ENCODE results near the gene ST7.
"Not testable (repeated sequence)": the region's sequence is repeated elsewhere in the genome, so short reads cannot be mapped to it uniquely, and the experiment has no call there.

ST7 gene

DNA sequence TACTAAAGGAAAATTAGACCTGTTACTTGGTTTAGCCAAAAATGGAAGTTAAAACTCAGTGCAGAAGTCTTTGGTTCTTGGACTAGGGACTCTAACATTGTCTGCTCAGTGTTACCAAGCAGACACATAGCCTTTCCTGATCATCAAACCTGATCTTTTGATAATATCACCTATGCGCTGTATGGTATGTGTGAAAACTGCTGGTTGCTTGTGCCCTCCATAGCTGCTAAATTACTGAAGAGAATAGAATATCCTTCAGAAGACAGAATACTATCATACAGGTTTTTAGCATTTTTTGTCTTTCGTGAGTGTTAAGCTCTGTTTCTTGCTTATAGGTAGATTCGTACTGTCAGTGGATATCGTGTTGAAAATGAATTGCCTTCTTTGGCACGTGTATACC, 68.7 kb downstream of the ST7 start:
- Histone ChIP-seq H3K27ac (ENCODE audit: low read length) (no peak overlapping the region), H3K36me3 (ENCODE audit: control insufficient read depth in 1 of 2, insufficient read depth in 2 of 2, low read length in 2 of 2) (no peaks in the 10 kb centered on the region), H3K27me3 (ENCODE audit: low read depth, low read length) (no peaks in the 10 kb centered on the region), H3K9me3 (ENCODE audit: control insufficient read depth in 1 of 2, low read length in 2 of 2) (no peaks in the 10 kb centered on the region), H3K4me1 (ENCODE audit: control insufficient read depth in 1 of 2, insufficient read depth in 2 of 2, low read length in 2 of 2) (peaks cover 6 to 13% of the 10 kb centered on the region in 2 donors), H3K4me3 (ENCODE audit: low read depth in 1 of 2, low read length in 2 of 2) (no peak overlapping the region)

GRCh38 chr7:117023325-117023854, 70.1 kb downstream of the ST7 start:
- Histone ChIP-seq H3K9me3 (ENCODE audit: control insufficient read depth in 1 of 2, low read length in 2 of 2) (no peaks in the 10 kb centered on the region), H3K36me3 (ENCODE audit: control insufficient read depth in 1 of 2, insufficient read depth in 2 of 2, low read length in 2 of 2) (no peaks in the 10 kb centered on the region), H3K27ac (ENCODE audit: low read length) (no peak overlapping the region), H3K4me3 (ENCODE audit: low read depth in 1 of 2, low read length in 2 of 2) (no peak overlapping the region), H3K27me3 (ENCODE audit: low read depth, low read length) (no peaks in the 10 kb centered on the region), H3K4me1 (ENCODE audit: control insufficient read depth in 1 of 2, insufficient read depth in 2 of 2, low read length in 2 of 2) (peaks cover 6 to 13% of the 10 kb centered on the region in 2 donors)

GRCh38 chr7:117024811-117025210, 71.5 kb downstream of the ST7 start:
- no peak overlapping the region for H3K4me3 ChIP-seq (ENCODE audit: low read depth in 1 of 2, low read length in 2 of 2)
- H3K27ac ChIP-seq (ENCODE audit: low read length) = no peak overlapping the region
- no peaks in the 10 kb centered on the region for H3K9me3 ChIP-seq (ENCODE audit: control insufficient read depth in 1 of 2, low read length in 2 of 2)
- H3K27me3 ChIP-seq (ENCODE audit: low read depth, low read length) = no peaks in the 10 kb centered on the region
- peaks cover 6 to 13% of the 10 kb centered on the region in 2 donors for H3K4me1 ChIP-seq (ENCODE audit: control insufficient read depth in 1 of 2, insufficient read depth in 2 of 2, low read length in 2 of 2)
- no peaks in the 10 kb centered on the region for H3K36me3 ChIP-seq (ENCODE audit: control insufficient read depth in 1 of 2, insufficient read depth in 2 of 2, low read length in 2 of 2)

GRCh38 chr7:117025891-117026290, 72.6 kb downstream of the ST7 start:
- H3K4me3 ChIP-seq (ENCODE audit: low read depth in 1 of 2, low read length in 2 of 2) = no peak overlapping the region
- H3K4me1 ChIP-seq (ENCODE audit: control insufficient read depth in 1 of 2, insufficient read depth in 2 of 2, low read length in 2 of 2) = peaks cover 6 to 9% of the 10 kb centered on the region in 2 donors
- no peaks in the 10 kb centered on the region for H3K36me3 ChIP-seq (ENCODE audit: control insufficient read depth in 1 of 2, insufficient read depth in 2 of 2, low read length in 2 of 2)
- H3K27ac ChIP-seq (ENCODE audit: low read length) = no peak overlapping the region
- no peaks in the 10 kb centered on the region for H3K27me3 ChIP-seq (ENCODE audit: low read depth, low read length)
- H3K9me3 ChIP-seq (ENCODE audit: control insufficient read depth in 1 of 2, low read length in 2 of 2) = peaks cover 5% of the 10 kb centered on the region in 2 donors

DNA sequence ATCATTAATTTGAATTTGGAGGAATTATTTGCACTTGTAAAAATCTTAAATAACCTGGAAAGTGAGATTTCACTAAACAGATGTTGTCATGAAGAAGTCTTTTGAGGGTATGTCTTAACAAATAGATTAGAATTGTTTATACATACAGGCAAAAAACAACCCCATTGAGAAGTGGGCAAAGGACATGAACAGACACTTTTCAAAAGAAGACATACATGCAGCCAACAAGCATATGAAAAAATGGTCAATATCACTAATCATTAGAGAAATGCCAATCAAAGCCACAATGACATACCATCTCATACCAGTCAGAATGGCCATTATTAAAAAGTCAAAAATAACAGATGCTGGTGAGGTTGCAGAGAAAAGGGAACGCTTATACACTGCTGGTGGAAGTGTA, 77.0 kb downstream of the ST7 start:
- H3K27ac ChIP-seq (ENCODE audit: low read length); H3K4me3 ChIP-seq (ENCODE audit: low read depth in 1 of 2, low read length in 2 of 2); H3K9me3 ChIP-seq (ENCODE audit: control insufficient read depth in 1 of 2, low read length in 2 of 2); H3K36me3 ChIP-seq (ENCODE audit: control insufficient read depth in 1 of 2, insufficient read depth in 2 of 2, low read length in 2 of 2); H3K27me3 ChIP-seq (ENCODE audit: low read depth, low read length): not testable (repeated sequence)
- peaks cover 0 to 11% of the 10 kb centered on the region in 2 donors for H3K4me1 ChIP-seq (ENCODE audit: control insufficient read depth in 1 of 2, insufficient read depth in 2 of 2, low read length in 2 of 2)

DNA sequence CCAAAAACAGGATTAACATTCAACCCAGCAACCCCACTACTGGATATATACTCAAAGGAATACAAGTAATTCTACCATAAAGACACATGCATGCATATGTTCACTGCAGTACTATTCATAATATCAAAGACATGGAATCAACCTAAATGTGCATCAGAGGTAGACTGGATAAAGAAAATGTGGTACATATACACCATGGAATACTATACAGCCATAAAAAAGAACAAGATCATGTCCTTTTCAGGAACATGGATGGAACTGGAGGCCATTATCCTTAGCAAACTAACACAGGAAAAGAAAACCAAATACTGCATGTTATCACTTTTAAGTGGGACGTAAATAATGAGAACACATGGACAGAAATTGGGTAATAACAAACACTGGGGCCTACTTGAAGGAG, 77.5 kb downstream of the ST7 start:
- H3K36me3 ChIP-seq (ENCODE audit: control insufficient read depth in 1 of 2, insufficient read depth in 2 of 2, low read length in 2 of 2); H3K4me3 ChIP-seq (ENCODE audit: low read depth in 1 of 2, low read length in 2 of 2); H3K27ac ChIP-seq (ENCODE audit: low read length); H3K9me3 ChIP-seq (ENCODE audit: control insufficient read depth in 1 of 2, low read length in 2 of 2); H3K27me3 ChIP-seq (ENCODE audit: low read depth, low read length): not testable (repeated sequence)
- peaks cover 0 to 15% of the 10 kb centered on the region in 2 donors for H3K4me1 ChIP-seq (ENCODE audit: control insufficient read depth in 1 of 2, insufficient read depth in 2 of 2, low read length in 2 of 2)

GRCh38 chr7:117032810-117033209, 79.5 kb downstream of the ST7 start:
- Histone ChIP-seq H3K9me3 (ENCODE audit: control insufficient read depth in 1 of 2, low read length in 2 of 2) (peaks cover 5% of the 10 kb centered on the region in 2 donors), H3K36me3 (ENCODE audit: control insufficient read depth in 1 of 2, insufficient read depth in 2 of 2, low read length in 2 of 2) (no peaks in the 10 kb centered on the region), H3K27ac (ENCODE audit: low read length) (no peak overlapping the region), H3K4me3 (ENCODE audit: low read depth in 1 of 2, low read length in 2 of 2) (no peak overlapping the region), H3K27me3 (ENCODE audit: low read depth, low read length) (no peaks in the 10 kb centered on the region), H3K4me1 (ENCODE audit: control insufficient read depth in 1 of 2, insufficient read depth in 2 of 2, low read length in 2 of 2) (peaks cover 0 to 21% of the 10 kb centered on the region in 2 donors)

DNA sequence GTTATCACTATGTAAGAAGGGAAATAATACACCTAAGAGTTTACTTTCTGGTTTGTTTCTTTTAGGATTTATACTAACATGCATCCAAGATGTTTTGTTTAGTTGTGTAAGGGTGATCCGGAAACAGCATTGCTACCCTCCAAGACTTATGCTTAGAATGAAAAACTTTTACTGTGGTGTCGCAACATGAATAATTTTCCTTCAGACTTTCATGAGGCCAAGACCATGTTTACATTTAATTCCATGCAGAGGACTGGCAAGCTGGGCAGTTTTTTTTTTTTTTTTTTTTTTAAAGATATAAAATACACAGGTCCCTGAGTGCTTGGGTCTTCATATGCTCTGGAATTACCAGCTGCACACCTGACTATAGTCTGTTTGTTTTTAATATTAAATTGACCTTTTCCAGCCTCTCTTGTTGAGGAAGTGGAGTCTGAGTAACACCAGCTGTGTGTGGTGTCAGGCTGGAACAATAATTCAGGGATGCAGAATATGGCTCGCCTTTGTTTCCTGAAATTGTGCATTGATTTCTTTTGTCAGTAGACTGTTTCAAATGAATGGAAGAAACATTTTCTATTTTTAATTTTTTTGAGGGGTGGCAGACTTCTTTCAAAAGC, 81.7 kb downstream of the ST7 start:
- Histone ChIP-seq H3K27me3 (ENCODE audit: low read depth, low read length) (no peaks in the 10 kb centered on the region), H3K36me3 (ENCODE audit: control insufficient read depth in 1 of 2, insufficient read depth in 2 of 2, low read length in 2 of 2) (no peaks in the 10 kb centered on the region), H3K4me3 (ENCODE audit: low read depth in 1 of 2, low read length in 2 of 2) (no peak overlapping the region), H3K9me3 (ENCODE audit: control insufficient read depth in 1 of 2, low read length in 2 of 2) (peaks cover 4 to 5% of the 10 kb centered on the region in 2 donors), H3K4me1 (ENCODE audit: control insufficient read depth in 1 of 2, insufficient read depth in 2 of 2, low read length in 2 of 2) (peaks cover 0 to 21% of the 10 kb centered on the region in 2 donors), H3K27ac (ENCODE audit: low read length) (no peak overlapping the region)

DNA sequence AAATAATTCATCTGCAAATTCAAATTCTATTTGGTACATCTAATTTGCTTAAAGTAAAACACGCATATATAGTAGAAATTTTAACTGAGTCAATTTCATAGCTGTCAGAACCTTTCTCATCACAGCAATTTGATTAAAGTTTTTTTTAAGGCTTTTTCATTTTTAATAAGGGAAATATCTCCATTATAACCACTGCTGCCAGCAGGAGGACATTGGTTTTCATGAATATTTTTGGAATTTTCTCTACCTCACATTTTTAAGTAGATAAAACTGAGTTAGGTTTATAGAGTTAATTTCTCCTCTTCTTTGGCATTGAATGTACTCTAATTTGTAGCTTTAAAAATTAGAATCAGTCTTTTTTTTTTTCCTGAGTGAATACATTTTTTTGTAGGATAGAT, 82.2 kb downstream of the ST7 start:
- Histone ChIP-seq H3K27me3 (ENCODE audit: low read depth, low read length) (no peaks in the 10 kb centered on the region), H3K27ac (ENCODE audit: low read length) (no peak overlapping the region), H3K36me3 (ENCODE audit: control insufficient read depth in 1 of 2, insufficient read depth in 2 of 2, low read length in 2 of 2) (no peaks in the 10 kb centered on the region), H3K4me3 (ENCODE audit: low read depth in 1 of 2, low read length in 2 of 2) (no peak overlapping the region), H3K4me1 (ENCODE audit: control insufficient read depth in 1 of 2, insufficient read depth in 2 of 2, low read length in 2 of 2) (peaks cover 0 to 21% of the 10 kb centered on the region in 2 donors), H3K9me3 (ENCODE audit: control insufficient read depth in 1 of 2, low read length in 2 of 2) (peaks cover 0 to 3% of the 10 kb centered on the region in 2 donors)

- Histone ChIP-seq H3K4me3 (ENCODE audit: low read depth in 1 of 2, low read length in 2 of 2) (no peak overlapping the region), H3K27me3 (ENCODE audit: low read depth, low read length) (no peaks in the 10 kb centered on the region), H3K27ac (ENCODE audit: low read length) (no peak overlapping the region), H3K4me1 (ENCODE audit: control insufficient read depth in 1 of 2, insufficient read depth in 2 of 2, low read length in 2 of 2) (peaks cover 0 to 21% of the 10 kb centered on the region in 2 donors), H3K36me3 (ENCODE audit: control insufficient read depth in 1 of 2, insufficient read depth in 2 of 2, low read length in 2 of 2) (no peaks in the 10 kb centered on the region), H3K9me3 (ENCODE audit: control insufficient read depth in 1 of 2, low read length in 2 of 2) (no peaks in the 10 kb centered on the region)
Measured at GRCh38 chr7:117036053-117036669, 82.9 kb downstream of the ST7 start.

GRCh38 chr7:117036836-117037235, 83.5 kb downstream of the ST7 start:
- Histone ChIP-seq H3K4me3 (ENCODE audit: low read depth in 1 of 2, low read length in 2 of 2) (no peak overlapping the region), H3K27ac (ENCODE audit: low read length) (no peak overlapping the region), H3K4me1 (ENCODE audit: control insufficient read depth in 1 of 2, insufficient read depth in 2 of 2, low read length in 2 of 2) (peaks cover 0 to 21% of the 10 kb centered on the region in 2 donors), H3K36me3 (ENCODE audit: control insufficient read depth in 1 of 2, insufficient read depth in 2 of 2, low read length in 2 of 2) (no peaks in the 10 kb centered on the region), H3K27me3 (ENCODE audit: low read depth, low read length) (no peaks in the 10 kb centered on the region), H3K9me3 (ENCODE audit: control insufficient read depth in 1 of 2, low read length in 2 of 2) (no peaks in the 10 kb centered on the region)
